ENCODE measurements around the gene PLEKHB2. TPM values are rescaled to one million over a fixed set of nuclear protein-coding genes. Genes with fewer than 3 reads are reported as not detected.

The PLEKHB2 gene
- total RNA-seq, 2 donors from 2014 or later, result 77.1 to 107 TPM

GRCh38 chr2:131151398-131151797, 46.3 kb downstream of the PLEKHB2 start:
- H3K4me3 ChIP-seq, result no peak overlapping the region
- H3K9me3 ChIP-seq, result no peaks in the 10 kb centered on the region
- no peak for TF ChIP-seq POLR2AphosphoS5 (IDR thresholded peaks at IDR 0.05)
- no peak for TF ChIP-seq POLR2A (IDR thresholded peaks at IDR 0.05)
- no peak for TF ChIP-seq CTCF (IDR thresholded peaks at IDR 0.05)
- no peak for DNase-seq (ENCODE audit: low spot score)
- 88% methylated on average over 6 of the region's 6 CpGs for WGBS
- no peak overlapping the region for H3K27ac ChIP-seq
- intact Hi-C loops (cut with DNase I), result no loop called here
- no peaks in the 10 kb centered on the region for H3K36me3 ChIP-seq
- H3K4me1 ChIP-seq (replicated peaks), result no peaks in the 10 kb centered on the region
- no peaks in the 10 kb centered on the region for H3K27me3 ChIP-seq (replicated peaks; ENCODE audit: insufficient read depth)

- H3K9me3 ChIP-seq, result no peaks in the 10 kb centered on the region
- no peak for DNase-seq (ENCODE audit: low spot score)
- WGBS, result 47% methylated on average over 7 of the region's 7 CpGs
- TF ChIP-seq POLR2A (IDR thresholded peaks at IDR 0.05) (no peak), CTCF (IDR thresholded peaks at IDR 0.05) (no peak), POLR2AphosphoS5 (IDR thresholded peaks at IDR 0.05) (no peak)
- no peaks in the 10 kb centered on the region for H3K27me3 ChIP-seq (replicated peaks; ENCODE audit: insufficient read depth)
- intact Hi-C loops (cut with DNase I), result no loop called here
- no peak overlapping the region for H3K27ac ChIP-seq
- H3K4me1 ChIP-seq (replicated peaks), result no peaks in the 10 kb centered on the region
- no peak overlapping the region for H3K4me3 ChIP-seq
- no peaks in the 10 kb centered on the region for H3K36me3 ChIP-seq
Observed at GRCh38 chr2:131152074-131152473, 46.9 kb downstream of the PLEKHB2 start.

- Histone ChIP-seq H3K27ac (no peak overlapping the region), H3K36me3 (no peaks in the 10 kb centered on the region), H3K9me3 (no peaks in the 10 kb centered on the region), H3K27me3 (replicated peaks; ENCODE audit: insufficient read depth) (no peaks in the 10 kb centered on the region), H3K4me3 (no peak overlapping the region), H3K4me1 (replicated peaks) (no peaks in the 10 kb centered on the region)
- DNase-seq (ENCODE audit: low spot score), result no peak
- TF ChIP-seq CTCF (IDR thresholded peaks at IDR 0.05) (no peak), POLR2A (IDR thresholded peaks at IDR 0.05) (no peak), POLR2AphosphoS5 (IDR thresholded peaks at IDR 0.05) (no peak)
- 61% methylated on average over 4 of the region's 4 CpGs for WGBS
- intact Hi-C loops (cut with DNase I), result no loop called here
Observed at GRCh38 chr2:131153529-131153928, 48.4 kb downstream of the PLEKHB2 start.

GRCh38 chr2:131154071-131154531, 49.0 kb downstream of the PLEKHB2 start:
- intact Hi-C loops (cut with DNase I), result no loop called here
- Histone ChIP-seq H3K4me1 (replicated peaks) (no peaks in the 10 kb centered on the region), H3K27me3 (replicated peaks; ENCODE audit: insufficient read depth) (no peaks in the 10 kb centered on the region), H3K9me3 (no peaks in the 10 kb centered on the region), H3K27ac (no peak overlapping the region), H3K4me3 (no peak overlapping the region), H3K36me3 (no peaks in the 10 kb centered on the region)
- TF ChIP-seq POLR2AphosphoS5 (IDR thresholded peaks at IDR 0.05) (peak; percentile 51), CTCF (IDR thresholded peaks at IDR 0.05) (peak; percentile 57 to 87 (median 78)), POLR2A (IDR thresholded peaks at IDR 0.05) (no peak)
- 32% methylated on average over 10 of the region's 10 CpGs for WGBS
- DNase-seq (ENCODE audit: low spot score), result peak; percentile 51

- WGBS, result 88% methylated on average over 23 of the region's 23 CpGs
- no peak overlapping the region for H3K27ac ChIP-seq
- no peaks in the 10 kb centered on the region for H3K9me3 ChIP-seq
- H3K4me1 ChIP-seq (replicated peaks), result no peaks in the 10 kb centered on the region
- H3K4me3 ChIP-seq, result no peak overlapping the region
- H3K27me3 ChIP-seq (replicated peaks; ENCODE audit: insufficient read depth), result no peaks in the 10 kb centered on the region
- no peaks in the 10 kb centered on the region for H3K36me3 ChIP-seq
- no peak for DNase-seq (ENCODE audit: low spot score)
- TF ChIP-seq POLR2A (IDR thresholded peaks at IDR 0.05) (no peak), POLR2AphosphoS5 (IDR thresholded peaks at IDR 0.05) (no peak), CTCF (IDR thresholded peaks at IDR 0.05) (no peak)
- intact Hi-C loops (cut with DNase I), result no loop called here
Observed at GRCh38 chr2:131154647-131155046, 49.5 kb downstream of the PLEKHB2 start.
